ENCODE measurements around the gene APOF. TPM values are rescaled to one million over a fixed set of nuclear protein-coding genes. Genes with fewer than 3 reads are reported as not detected.
"Not testable (repeated sequence)": the region's sequence is repeated elsewhere in the genome, so short reads cannot be mapped to it uniquely, and the experiment has no call there.

Gene APOF
- total RNA-seq, 4 donors from 2014 or later = not detected

DNA sequence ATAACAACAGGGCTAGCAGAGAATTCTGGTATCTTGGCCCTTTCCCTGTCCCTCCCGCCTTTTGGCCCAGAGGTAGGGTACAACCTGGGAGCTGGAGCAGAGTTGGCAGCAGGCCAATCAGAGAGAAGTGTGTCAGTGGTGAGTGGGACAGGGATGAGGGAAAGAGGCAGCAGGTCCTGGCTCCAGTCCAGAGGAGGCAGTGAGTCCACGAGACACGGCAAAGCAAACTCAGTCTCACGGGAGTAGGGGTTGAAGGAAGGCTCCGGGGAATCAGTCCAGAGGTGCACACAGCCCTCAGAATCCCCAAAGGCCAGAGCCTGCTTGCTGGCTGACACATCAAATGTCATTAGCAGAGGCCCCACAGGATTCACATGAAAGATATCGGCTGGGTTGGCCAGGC, 36.1 kb downstream of the APOF start:
- WGBS, 2 donors (ENCODE audit: low coverage in 1 of 2) = 92% methylated on average over 1 of the region's 6 CpGs; no CpG with 5 or more reads in 1 of the 2 donors
- TF ChIP-seq POLR2AphosphoS5 (IDR thresholded peaks at IDR 0.05) = no peak
- no peak for TF ChIP-seq POLR2A (IDR thresholded peaks at IDR 0.05)
- TF ChIP-seq, protein P1, sequence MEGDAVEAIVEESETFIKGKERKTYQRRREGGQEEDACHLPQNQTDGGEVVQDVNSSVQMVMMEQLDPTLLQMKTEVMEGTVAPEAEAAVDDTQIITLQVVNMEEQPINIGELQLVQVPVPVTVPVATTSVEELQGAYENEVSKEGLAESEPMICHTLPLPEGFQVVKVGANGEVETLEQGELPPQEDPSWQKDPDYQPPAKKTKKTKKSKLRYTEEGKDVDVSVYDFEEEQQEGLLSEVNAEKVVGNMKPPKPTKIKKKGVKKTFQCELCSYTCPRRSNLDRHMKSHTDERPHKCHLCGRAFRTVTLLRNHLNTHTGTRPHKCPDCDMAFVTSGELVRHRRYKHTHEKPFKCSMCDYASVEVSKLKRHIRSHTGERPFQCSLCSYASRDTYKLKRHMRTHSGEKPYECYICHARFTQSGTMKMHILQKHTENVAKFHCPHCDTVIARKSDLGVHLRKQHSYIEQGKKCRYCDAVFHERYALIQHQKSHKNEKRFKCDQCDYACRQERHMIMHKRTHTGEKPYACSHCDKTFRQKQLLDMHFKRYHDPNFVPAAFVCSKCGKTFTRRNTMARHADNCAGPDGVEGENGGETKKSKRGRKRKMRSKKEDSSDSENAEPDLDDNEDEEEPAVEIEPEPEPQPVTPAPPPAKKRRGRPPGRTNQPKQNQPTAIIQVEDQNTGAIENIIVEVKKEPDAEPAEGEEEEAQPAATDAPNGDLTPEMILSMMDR (IDR thresholded peaks at IDR 0.05) = no peak
- TF ChIP-seq EP300 (IDR thresholded peaks at IDR 0.05) = no peak
- Histone ChIP-seq H3K4me3 (no peak overlapping the region), H3K4me1 (no peaks in the 10 kb centered on the region), H3K27ac (no peak overlapping the region), H3K27me3 (no peaks in the 10 kb centered on the region), H3K36me3 (peaks cover 0 to 72% of the 10 kb centered on the region in 2 donors), H3K9me3 (no peaks in the 10 kb centered on the region)
- no peak for ATAC-seq

DNA sequence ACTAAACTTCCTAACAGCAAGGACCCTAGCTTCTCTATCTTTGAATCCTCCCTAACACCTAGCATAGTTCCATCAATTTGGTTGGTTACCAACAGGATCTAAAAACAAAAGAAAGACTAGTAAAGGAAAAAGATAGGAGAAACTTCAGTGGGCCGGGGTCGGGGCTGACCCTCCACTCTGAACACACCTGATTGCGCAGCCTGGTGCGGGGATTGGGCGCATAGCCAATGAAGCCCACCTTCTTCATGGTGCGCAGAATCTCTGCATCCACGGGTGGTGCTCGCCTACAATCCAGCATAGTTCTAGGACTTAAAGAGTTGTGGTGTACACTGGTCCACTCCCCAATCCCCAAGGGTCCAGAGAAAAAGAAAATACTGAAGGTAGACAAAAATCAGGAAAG, 36.5 kb downstream of the APOF start:
- 80 to 98% methylated on average over 2 to 8 of the region's 8 CpGs for WGBS, 2 donors (ENCODE audit: low coverage in 1 of 2)
- no peak for ATAC-seq

DNA sequence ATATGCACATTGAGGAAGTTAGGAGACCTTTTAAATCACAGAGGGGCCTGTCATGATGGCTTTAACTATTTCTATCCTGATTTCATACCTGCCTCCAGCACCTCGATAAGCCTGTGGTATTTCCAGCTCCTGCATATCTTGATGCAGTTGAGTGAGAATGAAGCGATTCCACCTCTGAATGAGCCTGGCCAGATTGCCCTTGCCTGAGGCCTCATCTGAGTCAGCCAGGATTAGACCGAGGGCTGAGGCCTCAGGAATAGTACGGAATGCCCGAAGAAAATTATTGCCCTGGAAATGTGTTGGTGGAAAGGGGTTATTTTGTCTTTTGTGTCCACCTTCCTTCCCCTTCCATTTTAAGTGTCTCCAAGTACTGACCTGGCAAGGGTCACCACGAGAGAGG, 38.5 kb downstream of the APOF start:
- H3K4me3 ChIP-seq = no peak overlapping the region
- H3K27me3 ChIP-seq = no peaks in the 10 kb centered on the region
- peaks cover 0 to 95% of the 10 kb centered on the region in 2 donors for H3K36me3 ChIP-seq
- WGBS, 2 donors (ENCODE audit: low coverage in 1 of 2) = 83 to 86% methylated on average over 4 to 6 of the region's 6 CpGs
- TF ChIP-seq, protein P1 (IDR thresholded peaks at IDR 0.05) = no peak
- no peak for TF ChIP-seq POLR2AphosphoS5 (IDR thresholded peaks at IDR 0.05)
- H3K27ac ChIP-seq = no peak overlapping the region
- no peak for ATAC-seq
- H3K4me1 ChIP-seq = no peaks in the 10 kb centered on the region
- H3K9me3 ChIP-seq = no peaks in the 10 kb centered on the region

More for the DNA sequence above, 36.5 kb downstream of the APOF start:
- H3K36me3 ChIP-seq = peaks cover 0 to 76% of the 10 kb centered on the region in 2 donors
- H3K27ac ChIP-seq = no peak overlapping the region
- no peak for TF ChIP-seq POLR2A (IDR thresholded peaks at IDR 0.05)
- TF ChIP-seq, protein P1 (IDR thresholded peaks at IDR 0.05) = no peak
- no peak for TF ChIP-seq POLR2AphosphoS5 (IDR thresholded peaks at IDR 0.05)
- no peak for TF ChIP-seq EP300 (IDR thresholded peaks at IDR 0.05)
- H3K9me3 ChIP-seq = no peaks in the 10 kb centered on the region
- H3K27me3 ChIP-seq = no peaks in the 10 kb centered on the region
- no peaks in the 10 kb centered on the region for H3K4me1 ChIP-seq
- no peak overlapping the region for H3K4me3 ChIP-seq

DNA sequence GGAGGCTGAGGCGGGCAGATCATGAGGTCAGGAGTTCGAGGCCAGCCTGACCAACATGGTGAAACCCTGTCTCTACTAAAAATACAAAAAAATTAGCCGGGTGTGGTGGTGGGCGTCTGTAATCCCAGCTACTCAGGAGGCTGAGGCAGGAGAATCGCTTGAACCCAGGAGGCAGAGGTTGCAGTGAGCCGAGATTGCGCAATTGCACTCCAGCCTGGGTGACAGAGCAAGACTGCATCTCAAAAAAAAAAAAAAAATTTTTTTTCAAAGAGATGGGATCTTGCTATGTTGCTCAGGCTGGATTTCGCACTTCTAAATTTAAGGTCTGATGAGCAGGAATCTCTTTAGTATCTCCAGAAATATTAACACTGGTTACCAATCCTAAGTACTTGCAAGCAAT, 41.0 kb downstream of the APOF start:
- ATAC-seq, H3K4me1 ChIP-seq, H3K4me3 ChIP-seq, H3K27ac ChIP-seq, H3K27me3 ChIP-seq, H3K9me3 ChIP-seq: not testable (repeated sequence)
- peaks cover 0 to 90% of the 10 kb centered on the region in 2 donors for H3K36me3 ChIP-seq
- WGBS, 2 donors (ENCODE audit: low coverage in 1 of 2) = 91 to 97% methylated on average over 3 to 8 of the region's 8 CpGs

DNA sequence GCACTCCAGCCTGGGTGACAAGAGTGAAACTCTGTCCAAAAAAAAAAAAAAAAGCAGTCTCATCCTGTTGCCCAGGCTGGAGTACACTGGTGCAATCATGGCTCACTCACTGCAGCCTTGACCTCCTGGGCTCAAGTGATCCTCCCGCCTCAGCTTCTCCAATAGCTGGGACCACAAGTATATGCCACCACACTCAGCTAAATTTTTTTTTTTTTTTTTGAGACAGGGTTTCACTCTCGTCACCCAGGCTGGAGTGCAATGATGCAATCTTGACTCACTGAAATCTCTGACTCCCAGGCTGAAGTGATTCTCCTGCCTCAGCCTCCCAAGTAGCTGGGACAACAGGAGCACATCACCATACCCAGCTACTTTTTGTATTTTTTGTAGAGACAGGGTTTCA, 41.6 kb downstream of the APOF start:
- Histone ChIP-seq H3K27ac (no peak overlapping the region), H3K36me3 (peaks cover 0 to 84% of the 10 kb centered on the region in 2 donors), H3K4me3 (no peak overlapping the region), H3K27me3 (no peaks in the 10 kb centered on the region), H3K4me1 (peaks cover 0 to 9% (median 0%) of the 10 kb centered on the region in 3 donors), H3K9me3 (no peaks in the 10 kb centered on the region)
- ATAC-seq = no peak
- 76 to 88% methylated on average over 1 to 2 of the region's 2 CpGs for WGBS, 2 donors (ENCODE audit: low coverage in 1 of 2)
- TF ChIP-seq POLR2A (IDR thresholded peaks at IDR 0.05) (no peak), POLR2AphosphoS5 (IDR thresholded peaks at IDR 0.05) (no peak), EP300 (IDR thresholded peaks at IDR 0.05) (no peak)
- TF ChIP-seq, protein P1 (IDR thresholded peaks at IDR 0.05) = no peak

Measured in gastroesophageal sphincter (tissue), 4 donors.